ENCODE results near the gene ADAMTS8.
A peak's percentile ranks its signal among the peaks of the same experiment; 100 is the strongest.
"Not testable (repeated sequence)": the region's sequence is repeated elsewhere in the genome, so short reads cannot be mapped to it uniquely, and the experiment has no call there.

The ADAMTS8 gene

DNA sequence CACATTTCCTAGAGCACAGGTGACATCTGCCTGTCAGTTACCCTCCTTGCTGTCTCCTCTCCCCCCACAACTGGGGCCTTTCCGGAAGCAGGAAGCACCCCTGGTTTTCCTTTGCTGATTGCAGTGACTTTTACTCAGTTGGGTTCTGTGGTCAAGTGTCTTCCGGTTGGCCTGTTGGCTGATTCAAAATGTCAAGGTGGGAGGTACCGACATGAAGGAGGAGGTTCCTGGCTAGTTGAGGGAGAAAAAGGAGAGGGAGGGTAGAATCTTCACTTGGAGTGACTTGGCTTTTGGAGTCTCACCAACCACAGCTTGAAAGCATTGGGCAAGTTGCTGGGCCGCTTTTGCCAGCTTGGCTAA lies 10.7 kb upstream of the ADAMTS8 start:
- no peak for DNase-seq (ENCODE audit: extremely low read depth in 1 of 2, low read depth in 1 of 2)

DNA sequence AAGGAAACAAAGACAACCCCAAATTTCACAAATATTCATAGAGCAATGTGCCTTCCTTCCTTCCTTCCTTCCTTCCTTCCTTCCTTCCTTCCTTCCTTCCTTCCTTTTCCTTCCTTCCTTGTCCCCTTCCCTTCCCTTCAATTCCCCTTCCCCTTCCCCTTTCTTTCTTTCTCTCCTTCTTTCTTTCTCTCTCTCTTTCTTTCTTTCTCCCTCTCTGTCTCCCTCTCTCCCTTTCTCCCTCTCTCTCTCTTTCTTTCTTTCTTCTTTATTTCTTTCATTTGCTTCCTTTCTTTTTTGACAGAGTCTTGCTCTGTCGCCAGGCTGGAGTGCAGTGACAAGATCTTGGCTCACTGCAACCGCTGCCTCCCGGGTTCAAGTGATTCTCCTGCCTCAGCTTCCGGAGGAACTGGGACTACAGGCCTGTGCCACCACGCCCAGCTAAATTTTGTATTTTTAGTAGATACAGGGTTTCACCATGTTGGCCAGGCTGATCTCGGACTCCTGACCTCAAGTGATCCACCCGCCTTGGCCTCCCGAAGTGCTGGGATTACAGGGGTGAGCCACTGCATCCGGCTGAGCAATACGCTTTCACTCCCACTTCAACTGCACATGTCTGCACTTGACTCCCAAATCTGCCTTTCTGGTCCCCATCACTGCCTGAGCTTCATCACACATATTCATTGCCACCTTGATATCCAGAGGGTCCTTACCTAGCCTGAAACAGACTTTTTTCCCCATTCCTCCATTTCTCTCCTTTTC lies 10.2 kb upstream of the ADAMTS8 start:
- DNase-seq (ENCODE audit: extremely low read depth in 1 of 2, low read depth in 1 of 2) = not testable (repeated sequence)

DNA sequence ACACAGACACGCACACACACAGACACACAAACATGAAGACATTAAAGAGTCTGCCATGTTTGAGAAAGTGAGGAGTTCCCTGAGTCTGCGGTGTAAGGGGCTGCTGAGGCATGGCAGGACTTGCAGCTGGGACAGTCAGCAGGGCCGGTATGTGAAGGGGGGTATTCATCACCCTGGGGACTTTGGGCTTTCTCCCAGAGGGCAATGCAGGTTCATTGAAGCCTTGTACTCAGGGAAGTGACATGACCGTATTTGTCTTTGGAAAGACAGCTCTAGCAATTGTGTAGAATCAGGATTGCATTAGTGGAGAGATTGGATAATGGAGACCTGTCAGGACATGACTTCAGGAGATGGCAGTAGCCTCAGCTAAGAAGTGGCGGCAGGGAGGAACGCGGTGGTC lies 9.4 kb upstream of the ADAMTS8 start:
- DNase-seq (ENCODE audit: extremely low read depth in 1 of 2, low read depth in 1 of 2) = no peak

DNA sequence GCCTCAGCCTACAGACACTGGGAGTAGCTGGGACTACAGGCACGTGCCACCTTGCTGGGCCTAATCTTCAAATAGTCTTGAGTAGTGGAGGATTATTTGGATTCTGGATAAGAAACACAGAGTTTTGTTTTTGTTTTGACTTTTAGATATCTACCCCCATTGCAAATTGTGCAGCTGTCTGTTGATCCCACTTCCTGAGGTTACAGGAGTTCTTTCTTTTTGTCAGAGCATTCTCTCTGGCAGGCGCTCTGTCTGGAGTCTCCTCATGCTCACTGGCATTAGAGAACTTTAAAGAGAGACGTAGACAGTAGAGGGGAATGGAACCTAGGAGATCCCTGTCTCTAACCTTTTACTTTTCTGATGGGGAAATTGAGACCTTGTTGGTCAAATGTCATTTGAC lies 7.8 kb upstream of the ADAMTS8 start:
- DNase-seq (ENCODE audit: extremely low read depth in 1 of 2, low read depth in 1 of 2) = no peak

DNA sequence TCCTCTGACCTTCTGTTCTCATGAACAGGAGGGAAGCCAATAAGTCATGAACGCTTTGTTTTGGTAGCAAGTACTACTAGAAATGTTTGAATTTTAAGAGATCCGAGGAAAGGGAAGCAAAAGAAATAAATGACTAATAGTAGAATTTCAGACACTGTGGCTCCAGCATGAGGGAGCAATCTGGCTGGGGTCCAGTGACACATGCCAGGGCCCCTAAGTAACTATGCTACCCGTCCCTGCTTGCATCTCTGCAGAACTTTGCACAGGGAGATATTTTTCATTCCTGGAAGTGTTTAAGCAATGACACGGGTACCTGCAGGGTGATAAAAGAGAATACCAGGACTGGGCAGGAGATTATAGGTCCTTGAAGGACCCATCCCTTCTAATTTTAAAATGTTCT lies 7.3 kb upstream of the ADAMTS8 start:
- no peak for DNase-seq (ENCODE audit: extremely low read depth in 1 of 2, low read depth in 1 of 2)

DNA sequence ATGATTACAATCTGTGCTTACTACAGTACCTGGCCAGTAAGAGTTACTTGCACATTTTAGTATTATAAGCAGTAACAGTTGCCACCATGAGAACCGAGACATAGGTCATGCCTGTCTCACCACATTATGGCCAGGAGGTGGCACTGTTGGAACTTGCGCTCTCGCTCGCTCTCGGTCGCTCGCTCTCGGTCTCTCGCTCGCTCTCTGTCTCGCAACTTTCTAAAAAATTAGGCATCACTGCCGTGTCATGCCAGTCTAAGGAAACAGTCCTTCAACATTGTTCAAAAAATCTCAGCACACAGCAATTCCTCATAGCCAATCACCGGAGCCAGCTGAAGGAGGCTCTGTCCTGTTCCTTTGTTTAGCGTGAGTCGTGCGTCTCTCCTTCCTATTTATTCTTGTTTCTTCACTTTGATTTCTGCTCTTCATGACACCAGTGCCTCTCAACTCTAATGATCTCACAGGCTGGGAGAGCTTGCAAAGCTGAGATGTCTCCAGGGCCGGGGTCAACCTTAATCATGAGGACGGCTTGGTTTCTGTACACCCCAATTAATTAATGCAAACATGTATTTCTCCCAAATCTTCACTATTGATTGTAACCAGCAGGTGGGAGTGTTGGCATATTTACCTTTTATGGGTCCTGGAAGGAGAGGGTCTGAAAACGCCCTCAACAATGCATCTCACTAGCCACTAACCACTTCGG lies 6.3 kb upstream of the ADAMTS8 start:
- DNase-seq (ENCODE audit: extremely low read depth in 1 of 2, low read depth in 1 of 2) = peak in 1 of 2 donors; percentile 36

DNA sequence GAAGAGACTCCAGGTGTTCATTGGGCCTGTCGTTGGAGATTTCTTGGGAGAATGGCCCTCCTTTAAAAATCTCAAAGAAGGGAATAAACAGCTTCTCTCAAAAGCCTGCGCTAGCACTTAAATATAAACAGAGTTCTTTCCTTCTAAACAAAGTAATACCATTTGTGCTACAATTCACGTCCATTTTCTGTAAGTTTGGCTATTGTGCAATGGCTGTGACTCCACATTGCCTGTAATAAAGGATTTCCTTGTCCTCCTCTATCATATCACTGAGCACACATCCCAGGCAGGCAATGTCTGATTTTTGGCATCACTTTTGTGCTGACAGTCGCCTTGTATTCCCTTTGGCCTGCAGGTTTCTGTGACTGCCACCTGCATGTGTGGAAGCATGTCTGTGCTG lies 4.9 kb upstream of the ADAMTS8 start:
- DNase-seq (ENCODE audit: extremely low read depth in 1 of 2, low read depth in 1 of 2) = no peak

DNA sequence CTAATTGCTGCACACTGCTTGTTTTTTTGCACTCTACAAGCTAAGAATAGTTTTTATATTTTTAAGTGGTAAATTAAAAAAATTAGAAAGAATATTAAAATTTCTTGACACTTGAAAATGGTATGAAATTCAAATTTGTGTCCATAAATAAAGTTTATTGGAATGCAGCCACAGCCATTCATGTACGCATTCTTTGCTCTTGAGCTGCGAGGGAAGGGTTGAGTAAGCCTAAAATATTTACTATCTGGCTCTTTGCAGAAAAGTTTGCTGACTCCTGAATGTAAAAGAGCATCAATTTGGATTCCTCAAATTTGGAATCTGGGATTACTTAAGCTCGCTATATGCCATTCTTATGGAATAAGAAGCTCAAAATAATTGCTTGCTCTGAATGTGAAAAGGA lies 3.4 kb upstream of the ADAMTS8 start:
- no peak for DNase-seq (ENCODE audit: extremely low read depth in 1 of 2, low read depth in 1 of 2)

DNA sequence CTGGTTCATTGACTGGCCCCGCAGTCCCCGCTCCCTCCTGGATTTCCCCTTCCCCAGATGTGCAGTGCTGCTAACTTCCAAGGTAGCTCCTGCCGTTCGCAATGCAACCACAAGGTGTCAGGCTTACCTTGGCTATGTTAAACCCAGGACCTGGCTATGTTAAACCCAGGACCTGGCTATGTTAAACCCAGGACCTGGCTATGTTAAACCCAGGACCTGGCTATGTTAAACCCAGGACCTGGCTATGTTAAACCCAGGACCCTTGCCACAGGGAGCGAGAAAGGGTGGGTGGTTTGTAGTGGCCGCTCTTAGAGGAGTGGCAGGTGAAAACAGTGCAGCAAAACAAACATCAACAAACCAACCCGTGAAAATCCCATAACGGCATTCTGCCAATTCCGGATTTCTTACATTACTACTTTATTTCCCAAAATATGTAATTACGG lies 2.9 kb upstream of the ADAMTS8 start:
- peak in 1 of 2 donors; percentile 49 for DNase-seq (ENCODE audit: extremely low read depth in 1 of 2, low read depth in 1 of 2)

DNA sequence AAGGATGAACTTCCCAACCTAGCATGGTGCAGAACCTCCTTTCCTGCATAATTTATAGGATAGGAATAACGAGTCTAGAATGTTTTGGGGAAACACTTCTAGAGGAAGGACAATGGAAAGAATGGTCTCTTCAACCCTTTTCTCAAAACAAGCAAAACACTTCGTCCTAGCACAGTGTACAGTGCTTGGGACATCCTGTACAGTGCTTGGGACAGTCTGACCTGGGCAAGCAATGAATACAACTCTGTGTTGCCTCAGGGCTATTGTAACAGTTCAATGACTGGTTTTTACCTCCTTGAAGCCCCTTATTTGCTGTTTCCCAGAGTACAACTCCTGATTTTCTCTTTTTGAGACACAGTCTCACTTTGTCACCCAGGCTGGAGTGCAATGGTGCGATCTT lies 1.6 kb upstream of the ADAMTS8 start:
- DNase-seq (ENCODE audit: extremely low read depth in 1 of 2, low read depth in 1 of 2) = no peak

DNA sequence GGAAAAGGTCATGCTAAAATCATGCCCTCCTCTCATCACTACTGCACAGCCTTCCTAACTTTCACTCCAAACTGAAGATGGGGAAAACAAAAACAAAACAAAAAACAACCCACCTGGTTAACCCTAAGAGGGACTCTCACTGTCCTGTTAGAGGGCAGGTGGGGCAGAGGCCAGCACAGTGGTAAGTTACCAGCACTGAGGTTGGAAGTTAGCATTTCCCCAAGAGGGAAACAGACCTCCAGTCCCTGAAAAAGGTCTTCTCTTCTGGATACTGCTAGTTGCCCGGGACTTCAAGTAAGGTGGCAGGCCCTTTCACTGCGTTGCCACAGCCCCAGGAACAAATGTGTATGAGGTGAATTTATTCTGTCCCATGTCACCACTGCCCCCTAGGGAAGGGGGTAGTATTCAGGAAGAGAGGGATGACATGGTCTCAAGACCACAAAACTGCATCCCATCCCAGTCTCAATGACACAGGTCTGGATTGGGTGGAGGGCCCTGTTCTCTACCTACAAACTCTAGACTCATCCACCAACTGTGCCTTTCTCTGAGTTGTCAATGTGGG lies 792 bp upstream of the ADAMTS8 start:
- no peak for DNase-seq (ENCODE audit: extremely low read depth in 1 of 2, low read depth in 1 of 2)

DNA sequence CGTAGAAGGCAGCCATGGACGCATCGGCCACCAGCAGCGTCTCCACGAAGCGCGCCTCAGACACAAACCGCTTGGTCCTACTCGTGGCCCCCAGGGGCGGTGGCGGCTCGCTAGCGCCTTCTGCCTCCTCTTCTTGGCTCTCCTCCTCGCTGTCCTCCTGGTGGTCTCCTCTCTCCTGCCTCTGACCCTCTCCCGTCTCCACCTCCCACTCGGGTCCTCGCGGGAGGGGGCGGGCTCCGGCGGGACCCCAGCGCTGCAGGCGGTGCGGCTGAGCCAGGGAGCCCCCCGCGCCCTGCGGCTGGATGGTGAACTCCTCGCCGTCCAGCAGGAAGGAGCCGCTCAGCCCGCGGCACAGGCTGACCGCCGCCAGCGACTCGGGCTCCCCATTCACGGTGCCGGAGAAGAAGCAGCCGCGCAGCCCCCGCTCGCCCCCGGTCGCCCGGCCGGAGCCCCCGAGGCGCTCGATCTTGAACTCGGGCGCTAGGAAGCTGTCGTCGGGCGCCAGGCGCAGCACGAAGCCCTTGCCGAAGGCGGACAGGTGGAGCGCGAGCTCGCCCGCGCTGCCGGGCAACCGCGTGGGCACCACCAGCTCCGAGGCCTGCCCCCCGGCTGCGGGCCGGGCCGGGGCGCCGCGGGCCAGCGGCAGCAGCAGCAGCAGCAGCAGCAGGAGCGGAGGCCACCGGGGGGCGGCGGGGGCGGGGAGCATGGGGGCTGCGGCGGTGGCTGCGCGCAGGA lies 661 bp downstream of the ADAMTS8 start:
- DNase-seq (ENCODE audit: extremely low read depth in 1 of 2, low read depth in 1 of 2) = no peak

DNA sequence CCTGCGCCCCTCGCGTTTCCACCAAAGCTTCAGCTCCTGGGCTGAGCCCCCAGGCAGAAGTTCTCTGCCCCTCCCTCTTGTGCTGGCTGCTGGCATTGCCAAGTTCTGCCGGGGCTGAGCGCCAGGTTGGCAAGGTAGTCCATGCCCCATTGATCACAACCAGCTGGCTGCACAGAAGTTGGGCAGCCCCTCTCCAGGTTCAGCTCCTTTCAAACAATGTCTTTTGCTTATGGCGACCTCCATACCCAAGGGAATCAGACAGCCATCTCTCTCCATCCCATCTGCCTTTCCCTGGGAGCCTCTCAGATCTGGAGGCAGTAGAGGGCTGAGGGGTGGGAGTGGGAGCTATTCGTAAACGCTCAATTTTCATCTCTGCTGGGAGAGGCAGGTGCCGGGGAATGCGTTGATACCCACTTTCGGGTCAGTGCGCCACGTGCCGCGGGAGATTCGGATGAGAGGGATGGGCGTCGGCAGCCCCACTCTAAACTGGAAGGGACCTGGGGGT lies 1.5 kb downstream of the ADAMTS8 start:
- no peak for DNase-seq (ENCODE audit: extremely low read depth in 1 of 2, low read depth in 1 of 2)

DNA sequence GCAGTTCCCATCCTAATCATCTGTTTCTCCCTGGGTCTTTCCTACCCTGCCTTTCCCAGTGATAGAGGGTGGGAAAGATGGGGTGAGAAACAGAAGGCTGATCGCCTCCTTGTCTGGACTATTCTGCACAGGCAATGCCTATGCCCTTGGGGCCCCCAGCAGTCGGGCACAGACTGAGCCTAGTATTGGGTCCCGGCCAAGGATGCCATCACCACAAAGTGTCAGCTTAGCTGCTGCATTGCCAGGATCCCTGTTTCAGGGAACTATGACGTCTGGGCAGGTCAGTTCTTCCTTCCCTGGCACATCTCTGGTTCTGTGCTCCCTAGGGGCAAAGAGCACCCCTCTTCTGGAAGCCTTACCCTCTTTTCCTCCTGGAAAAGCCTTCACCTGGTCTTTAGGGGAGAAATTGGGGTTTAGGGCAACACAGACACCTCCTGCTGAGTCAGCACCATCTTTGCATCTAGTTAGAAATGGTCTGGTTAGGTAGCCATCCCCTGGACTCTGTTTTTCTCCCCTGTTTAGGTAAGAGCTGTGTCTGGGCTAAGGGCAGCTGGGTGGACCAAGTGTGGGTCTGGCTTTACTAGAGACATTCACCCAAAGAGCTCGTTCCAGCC lies 2.1 kb downstream of the ADAMTS8 start:
- DNase-seq (ENCODE audit: extremely low read depth in 1 of 2, low read depth in 1 of 2) = no peak

DNA sequence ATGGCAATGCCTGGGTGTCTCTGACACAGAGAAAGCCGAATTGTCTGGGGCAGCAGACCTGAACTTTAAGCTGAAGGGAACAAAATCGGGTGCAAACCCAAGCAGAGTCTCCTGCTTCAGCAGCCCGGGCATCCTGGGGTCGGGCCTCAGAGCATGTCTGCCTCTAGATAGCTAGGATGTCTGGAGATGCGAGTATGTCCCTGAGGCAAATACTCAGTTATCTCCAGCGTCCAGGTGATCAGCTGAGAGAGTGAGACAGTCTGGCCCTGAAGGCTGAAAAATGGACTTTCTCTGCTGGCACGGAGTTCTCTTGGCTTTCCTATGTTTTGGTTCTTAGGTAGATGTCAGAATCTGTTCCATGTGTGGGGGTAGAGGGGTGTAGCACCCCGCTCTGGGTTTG lies 3.3 kb downstream of the ADAMTS8 start:
- DNase-seq (ENCODE audit: extremely low read depth in 1 of 2, low read depth in 1 of 2) = no peak

DNA sequence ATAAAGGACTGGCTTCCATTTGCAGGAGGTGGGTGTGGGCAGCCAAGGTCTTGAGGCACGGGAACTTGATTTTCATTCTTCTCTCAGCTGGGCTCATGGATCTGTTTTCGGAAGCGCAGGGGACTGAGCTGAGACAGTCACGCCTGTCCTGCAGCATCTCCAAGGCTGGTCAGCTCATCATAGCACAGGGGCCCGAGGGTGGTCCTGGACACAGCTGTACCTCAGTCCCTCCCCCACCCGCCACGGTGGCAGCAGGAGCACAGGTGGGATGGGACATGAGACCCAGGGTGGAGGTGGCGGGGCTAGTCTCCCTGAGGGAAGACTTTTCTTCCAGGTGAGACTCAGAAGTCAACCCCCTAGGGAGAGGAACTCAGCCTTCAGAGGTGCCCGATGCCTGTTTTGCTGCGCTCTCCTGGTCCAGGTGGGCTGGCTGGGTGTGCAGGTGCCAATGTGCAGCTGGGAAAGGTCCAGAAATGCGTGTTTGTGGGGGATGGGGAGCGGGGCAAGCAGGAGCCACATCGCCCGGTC lies 3.7 kb downstream of the ADAMTS8 start:
- DNase-seq (ENCODE audit: extremely low read depth in 1 of 2, low read depth in 1 of 2) = no peak

DNA sequence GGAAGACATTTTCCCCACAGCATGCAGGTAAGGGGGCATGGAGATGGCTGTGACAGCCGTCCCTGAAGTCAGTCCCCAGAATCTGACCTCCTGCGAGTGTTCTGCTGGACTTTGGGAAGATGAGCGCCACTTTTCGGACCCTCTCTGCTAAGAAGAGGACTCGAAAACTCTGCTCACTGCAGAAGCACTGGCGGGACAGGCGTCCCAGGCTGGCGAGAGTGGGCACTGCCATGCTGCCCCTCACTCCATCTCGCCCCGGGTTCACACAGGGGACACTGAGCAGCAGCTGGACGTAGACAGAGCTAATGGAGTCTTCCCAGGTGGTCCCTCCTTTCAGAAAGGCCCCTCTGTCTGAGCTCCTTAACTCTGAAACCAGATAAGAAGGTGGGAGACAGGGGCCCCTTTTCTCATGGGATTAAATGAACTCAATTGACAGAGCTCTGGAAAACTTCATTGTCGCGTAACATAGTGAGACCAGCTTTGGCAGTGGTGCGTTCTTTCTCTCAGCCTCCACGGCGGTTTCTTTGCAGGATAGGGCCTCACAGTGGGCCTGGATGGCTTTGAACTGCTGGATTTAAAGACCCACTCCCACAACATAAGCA lies 4.8 kb downstream of the ADAMTS8 start:
- no peak for DNase-seq (ENCODE audit: extremely low read depth in 1 of 2, low read depth in 1 of 2)

DNA sequence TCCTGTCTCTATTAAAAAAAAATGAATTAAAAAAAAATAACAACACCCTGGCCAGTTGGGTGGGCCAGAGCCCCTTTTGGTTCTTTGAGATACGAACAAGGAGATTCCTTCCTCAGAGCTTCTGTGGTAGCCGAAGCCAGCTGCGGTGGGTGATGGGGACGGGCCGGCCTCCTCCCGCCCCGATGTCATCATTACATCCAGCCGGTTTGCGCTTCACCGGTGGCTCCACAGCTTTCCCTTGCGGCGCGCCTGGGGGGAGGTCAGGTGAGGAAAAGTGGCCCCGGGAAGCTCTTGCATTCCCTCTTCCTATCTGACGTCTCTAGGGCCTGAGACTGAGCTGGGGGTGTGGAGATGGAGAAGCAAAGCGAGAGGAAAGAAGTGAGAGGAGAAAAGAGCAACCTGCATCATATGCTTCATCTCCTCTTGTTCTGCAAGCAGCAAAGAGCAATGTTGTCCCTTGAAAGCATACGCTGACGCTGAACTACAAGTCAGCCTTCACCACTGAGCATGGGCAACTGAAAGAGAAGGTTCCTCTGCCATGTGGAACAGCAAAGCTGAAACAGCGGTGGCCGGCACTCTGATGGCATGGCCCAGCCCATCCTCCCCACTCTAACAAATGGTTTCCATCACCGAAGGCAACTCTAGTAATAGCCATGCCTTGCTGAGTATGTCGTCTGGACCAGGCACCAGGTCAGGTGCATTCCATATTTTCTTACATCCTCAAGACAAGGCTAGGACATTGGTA lies 6.0 kb downstream of the ADAMTS8 start:
- no peak for DNase-seq (ENCODE audit: extremely low read depth in 1 of 2, low read depth in 1 of 2)

DNA sequence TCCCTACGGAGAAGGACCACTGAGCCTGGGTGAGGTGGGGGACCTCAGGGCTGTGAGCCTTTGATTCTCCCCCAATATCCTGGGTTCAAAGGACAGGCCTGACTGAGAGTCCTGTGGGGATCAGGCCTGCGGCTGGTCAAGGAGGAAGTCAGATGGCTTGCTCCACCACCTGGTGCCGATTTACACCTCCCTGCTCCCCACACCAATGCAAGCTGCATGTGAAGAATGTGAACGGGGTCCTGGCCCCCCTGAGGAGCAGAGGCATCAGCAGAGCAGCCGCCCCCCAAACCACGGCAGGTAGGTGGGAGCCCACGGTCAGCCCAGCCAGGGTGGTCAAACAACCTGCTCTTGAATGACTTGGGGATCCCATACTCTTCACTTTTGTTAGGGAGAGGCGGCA lies 6.7 kb downstream of the ADAMTS8 start:
- DNase-seq (ENCODE audit: extremely low read depth in 1 of 2, low read depth in 1 of 2) = no peak

DNA sequence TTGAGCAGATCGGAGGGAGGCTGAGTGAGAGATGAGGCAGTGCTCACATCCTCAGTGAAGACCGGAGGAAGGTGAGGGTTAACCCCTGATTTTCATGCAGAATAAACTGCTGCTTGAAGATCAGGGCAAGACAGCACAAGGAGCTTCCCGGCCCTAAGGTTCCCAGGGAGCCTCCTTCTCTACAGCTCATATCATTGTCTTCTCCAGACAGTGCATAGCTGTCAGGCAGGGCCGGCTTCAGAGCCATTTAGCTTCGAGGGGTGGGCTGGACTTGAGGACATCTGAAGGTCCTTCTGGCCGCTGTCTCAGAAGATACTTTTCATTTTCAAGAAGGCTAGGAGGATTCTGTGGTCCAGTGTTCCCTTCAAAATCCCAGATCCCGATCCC lies 7.2 kb downstream of the ADAMTS8 start:
- DNase-seq (ENCODE audit: extremely low read depth in 1 of 2, low read depth in 1 of 2) = no peak

All from stimulated activated CD8-positive, alpha-beta memory T cell treated with anti-CD3 and anti-CD28 coated beads, Interleukin-7, amount 100 ng/mL, for 48 hours (primary cell).